GM12878 (cell line): Measurements from ENCODE around the gene RFT1. TPM values are rescaled to one million over a fixed set of nuclear protein-coding genes. Genes with fewer than 3 reads are reported as not detected.

Experiments used
- CREB1 ChIP-seq: IDR thresholded peaks from 2 replicates; pipeline ENCODE4 v1.6.1; 2012; ENCODE audit warnings: low read depth, mild to moderate bottlenecking, inconsistent platforms
- CTCF ChIP-seq, 3 experiments: IDR thresholded peaks in 2 of 3; conservative IDR thresholded peaks in 1 of 3; 2 replicates each; pipeline ENCODE4 v1.5.1; 2011; ENCODE audit warnings: low read depth in 3 of 3, low read length in 3 of 3, mild to moderate bottlenecking in 3 of 3, control low read depth in 2 of 3, moderate library complexity in 2 of 3, inconsistent platforms in 1 of 3, mixed read lengths in 1 of 3; ENCODE audit not compliant: control insufficient read depth in 2 of 3, insufficient read depth in 1 of 3; ENCODE audit errors: extremely low read depth in 1 of 3
- EP300 ChIP-seq, 2 experiments: fragments of 150-350 bp in 1 of 2; IDR thresholded peaks; 2 replicates each; pipeline ENCODE4 v1.6.1; 2011 to 2012; ENCODE audit warnings: low read depth in 2 of 2, low read length in 2 of 2, borderline replicate concordance in 1 of 2, improper control_type of control experiment in 1 of 2, inconsistent platforms in 1 of 2; ENCODE audit not compliant: control insufficient read depth in 1 of 2
- FOXM1 ChIP-seq: IDR thresholded peaks from 2 replicates; pipeline ENCODE4 v1.6.1; 2012; ENCODE audit warnings: low read depth, mild to moderate bottlenecking, inconsistent platforms, low read length, moderate library complexity
- IRF4 ChIP-seq: IDR thresholded peaks from 2 replicates; pipeline ENCODE4 v1.6.1; 2011; ENCODE audit warnings: low read depth, low read length
- JUND ChIP-seq: IDR thresholded peaks from 2 replicates; pipeline ENCODE4 v1.6.1; 2012; ENCODE audit warnings: low read depth, mild to moderate bottlenecking, low read length, improper control_type of control experiment, moderate library complexity
- NBN ChIP-seq: fragments of 450-650 bp; IDR thresholded peaks from 2 replicates; pipeline ENCODE4 v1.6.1; 2016
- NR2C2 ChIP-seq: IDR thresholded peaks from 2 replicates; pipeline ENCODE4 v1.6.1; 2011; ENCODE audit warnings: borderline replicate concordance, low read depth; ENCODE audit not compliant: control insufficient read depth, insufficient read length
- PML ChIP-seq: IDR thresholded peaks from 2 replicates; pipeline ENCODE4 v1.6.1; 2012; ENCODE audit warnings: low read length, inconsistent platforms
- POU2F2 ChIP-seq: IDR thresholded peaks from 3 replicates; pipeline ENCODE4 v1.6.1; 2011; ENCODE audit warnings: low read depth, mild to moderate bottlenecking, low read length, borderline replicate concordance
- PRDM15 ChIP-seq: fragments of 450-650 bp; formaldehyde crosslinking; IDR thresholded peaks from 2 replicates; pipeline ENCODE4 v1.4.0; 2020; ENCODE audit warnings: mild to moderate bottlenecking, moderate library complexity
- RAD51 ChIP-seq: fragments of 450-650 bp; IDR thresholded peaks from 2 replicates; pipeline ENCODE4 v1.6.1; 2016; ENCODE audit warnings: moderate library complexity, mild to moderate bottlenecking, inconsistent platforms
- SREBF1 ChIP-seq: IDR thresholded peaks from 2 replicates; pipeline ENCODE4 v1.6.1; 2012; ENCODE audit warnings: mild to moderate bottlenecking, low read length
- ZBTB40 ChIP-seq: fragments of 450-650 bp; IDR thresholded peaks from 2 replicates; pipeline ENCODE4 v1.6.1; 2016; ENCODE audit warnings: mild to moderate bottlenecking, moderate library complexity, borderline replicate concordance
- ZNF207 ChIP-seq: fragments of 450-650 bp; IDR thresholded peaks from 2 replicates; pipeline ENCODE4 v1.6.1; 2014; ENCODE audit warnings: antibody characterized with exemption, mild to moderate bottlenecking, borderline replicate concordance
- ZNF24 ChIP-seq: fragments of 450-650 bp; IDR thresholded peaks from 2 replicates; pipeline ENCODE4 v1.6.1; 2017; ENCODE audit warnings: antibody characterized with exemption, mild to moderate bottlenecking
- polyA plus RNA-seq, 11 experiments: library from polyadenylated mRNA; depleted of rRNA in 4 of 11; unstranded in 6 of 11; stranded (reverse) in 5 of 11; fragments of >200 nt; fragmentation: Nextera tagmentation in 4 of 11; fragmentation: Illumina TruSeq in 1 of 11; extraction: Ambion mirVana in 4 of 11; extraction: Trizol in 1 of 11; gene quantifications; 1 replicate in 1 of 11; 2 replicates in 10 of 11; pipeline versions ENCODE4 v1.2.1 to v1.2.3, GENCODE V29; 2011 to 2016; ENCODE audit warnings: inconsistent platforms in 2 of 11, missing spikeins in 2 of 11, low read depth in 1 of 11
- total RNA-seq, 4 experiments: library from RNA; depleted of rRNA in 3 of 4; stranded (reverse); fragments of >200 nt in 3 of 4; fragmentation: Illumina TruSeq in 1 of 4; extraction: Trizol in 1 of 4; gene quantifications; 2 replicates each; pipeline versions ENCODE4 v1.2.1 to v1.2.3, GENCODE V29; 2013 to 2021
- TF ChIP-seq, protein P1 (sequence below): fragments of 450-650 bp; formaldehyde crosslinking; IDR thresholded peaks from 2 replicates; pipeline ENCODE4 v1.4.0; 2022; ENCODE audit warnings: mild to moderate bottlenecking, moderate library complexity

The RFT1 gene
- total and polyA plus RNA-seq, 10 of the 15 experiments (the other 5 are each of a cell fraction or from before 2014, with no cell fraction given), result 16.6 to 75.1 (median 34.5) TPM

DNA sequence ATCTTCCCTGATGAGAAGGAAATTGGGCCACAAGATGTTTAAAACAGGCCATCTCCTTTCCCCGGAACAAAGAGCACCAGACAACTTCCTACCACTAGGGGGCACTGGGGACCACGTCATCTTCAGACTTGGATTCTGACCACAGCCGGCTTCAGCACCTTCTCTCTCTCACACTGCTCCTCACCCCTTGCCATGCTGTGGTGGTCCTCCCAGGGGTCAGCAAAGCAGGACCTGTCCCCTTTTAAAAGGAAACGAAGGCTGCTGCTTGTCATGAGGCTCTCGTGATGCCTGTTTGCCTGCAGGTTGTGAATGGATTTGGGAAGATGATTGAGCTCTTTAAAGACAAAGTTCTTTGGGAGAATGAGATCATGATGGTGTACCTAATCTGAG, 16.2 kb downstream of the RFT1 start (continued):
- no peak for TF ChIP-seq ZBTB40
- TF ChIP-seq RAD51, result no peak
- peak; percentile 86 to 97 (median 94) for TF ChIP-seq CTCF (IDR thresholded peaks at IDR 0.05 in 2 of 3, conservative IDR thresholded peaks at IDR 0.05 in 1 of 3; ENCODE audit: control insufficient read depth in 2 of 3, extremely low read depth in 1 of 3, insufficient read depth in 1 of 3, low read depth in 3 of 3, low read length in 3 of 3)
- 0 out of 3 replicates have a peak, but pooled peaks have one; percentile 48 for TF ChIP-seq POU2F2
- no peak for TF ChIP-seq ZNF24
- peak; percentile 57; the same call in 1 of the 2 replicates for TF ChIP-seq CREB1
- no peak for TF ChIP-seq EP300 (IDR thresholded peaks at IDR 0.05; ENCODE audit: borderline replicate concordance in 1 of 2, control insufficient read depth in 1 of 2, low read depth in 2 of 2, low read length in 2 of 2)
- 0 out of 2 replicates have a peak, but pooled peaks have one; percentile 45 for TF ChIP-seq IRF4
- no peak for TF ChIP-seq PML
- TF ChIP-seq JUND, result no peak
- 0 out of 2 replicates have a peak, but pooled peaks have one; percentile 55 for TF ChIP-seq NBN
- no peak for TF ChIP-seq SREBF1
- TF ChIP-seq FOXM1, result 0 out of 2 replicates have a peak, but pooled peaks have one; percentile 35
- no peak for TF ChIP-seq PRDM15 (CRISPR knock-in tag)
- no peak for TF ChIP-seq NR2C2
- TF ChIP-seq, protein P1, sequence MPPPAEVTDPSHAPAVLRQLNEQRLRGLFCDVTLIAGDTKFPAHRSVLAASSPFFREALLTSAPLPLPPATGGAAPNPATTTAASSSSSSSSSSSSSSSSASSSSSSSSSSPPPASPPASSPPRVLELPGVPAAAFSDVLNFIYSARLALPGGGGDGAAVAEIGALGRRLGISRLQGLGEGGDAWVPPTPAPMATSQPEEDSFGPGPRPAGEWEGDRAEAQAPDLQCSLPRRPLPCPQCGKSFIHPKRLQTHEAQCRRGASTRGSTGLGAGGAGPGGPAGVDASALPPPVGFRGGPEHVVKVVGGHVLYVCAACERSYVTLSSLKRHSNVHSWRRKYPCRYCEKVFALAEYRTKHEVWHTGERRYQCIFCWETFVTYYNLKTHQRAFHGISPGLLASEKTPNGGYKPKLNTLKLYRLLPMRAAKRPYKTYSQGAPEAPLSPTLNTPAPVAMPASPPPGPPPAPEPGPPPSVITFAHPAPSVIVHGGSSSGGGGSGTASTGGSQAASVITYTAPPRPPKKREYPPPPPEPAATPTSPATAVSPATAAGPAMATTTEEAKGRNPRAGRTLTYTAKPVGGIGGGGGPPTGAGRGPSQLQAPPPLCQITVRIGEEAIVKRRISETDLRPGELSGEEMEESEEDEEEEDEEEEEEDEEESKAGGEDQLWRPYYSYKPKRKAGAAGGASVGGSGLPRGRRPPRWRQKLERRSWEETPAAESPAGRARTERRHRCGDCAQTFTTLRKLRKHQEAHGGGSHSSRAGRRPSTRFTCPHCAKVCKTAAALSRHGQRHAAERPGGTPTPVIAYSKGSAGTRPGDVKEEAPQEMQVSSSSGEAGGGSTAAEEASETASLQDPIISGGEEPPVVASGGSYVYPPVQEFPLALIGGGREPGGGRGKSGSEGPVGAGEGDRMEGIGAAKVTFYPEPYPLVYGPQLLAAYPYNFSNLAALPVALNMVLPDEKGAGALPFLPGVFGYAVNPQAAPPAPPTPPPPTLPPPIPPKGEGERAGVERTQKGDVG (CRISPR knock-in tag), result no peak
- no peak for TF ChIP-seq ZNF207
